ENCODE results near the gene NAPA. TPM values are rescaled to one million over a fixed set of nuclear protein-coding genes. Genes with fewer than 3 reads are reported as not detected.

Gene NAPA
- total RNA-seq, 4 donors from 2014 or later, result 94.8 to 138 (median 114) TPM

- DNase-seq, result no peak
- 89 to 100% methylated on average over 1 to 5 of the region's 5 CpGs for WGBS, 2 donors (ENCODE audit: low coverage in 1 of 2)
Observed at GRCh38 chr19:47503826-47504150, 11.1 kb downstream of the NAPA start.

GRCh38 chr19:47503130-47503825 lies 11.6 kb downstream of the NAPA start:
- 94 to 95% methylated on average over 6 to 13 of the region's 13 CpGs for WGBS, 2 donors (ENCODE audit: low coverage in 1 of 2)
- DNase-seq, result no peak
- Histone ChIP-seq H3K36me3 (peaks cover 0 to 34% (median 17%) of the 10 kb centered on the region in 4 donors), H3K9me3 (no peaks in the 10 kb centered on the region), H3K27me3 (no peaks in the 10 kb centered on the region), H3K4me1 (peaks cover 0 to 15% (median 5%) of the 10 kb centered on the region in 4 donors), H3K27ac (no peak overlapping the region), H3K4me3 (no peak overlapping the region)
- intact Hi-C loops (cut with DNase I; ENCODE audit: low total_unique reads), result no loop called here
- in situ Hi-C loops (cut with MboI; ENCODE audit: low pct_ligation_motif_present in 1 of 4, low pct_unique_long_range_greater_than_20kb in 1 of 4, low sequenced_read_pairs in 3 of 4), result no loop called here
- no peak for TF ChIP-seq EP300 (IDR thresholded peaks at IDR 0.05; ENCODE audit: low read depth)

More at GRCh38 chr19:47503826-47504150, 11.1 kb downstream of the NAPA start:
- no peak overlapping the region for H3K4me3 ChIP-seq
- no peak for TF ChIP-seq POLR2AphosphoS5 (IDR thresholded peaks at IDR 0.05)
- no peak for TF ChIP-seq CTCF (IDR thresholded peaks at IDR 0.05)
- TF ChIP-seq EP300 (IDR thresholded peaks at IDR 0.05; ENCODE audit: low read depth), result no peak
- no peaks in the 10 kb centered on the region for H3K27me3 ChIP-seq
- H3K4me1 ChIP-seq, result peaks cover 0 to 20% (median 5%) of the 10 kb centered on the region in 4 donors
- in situ Hi-C loops (cut with MboI; ENCODE audit: low pct_ligation_motif_present in 1 of 4, low pct_unique_long_range_greater_than_20kb in 1 of 4, low sequenced_read_pairs in 3 of 4) (no loop called here), intact Hi-C loops (cut with DNase I; ENCODE audit: low total_unique reads) (no loop called here)
- H3K9me3 ChIP-seq, result no peaks in the 10 kb centered on the region
- peaks cover 0 to 34% (median 17%) of the 10 kb centered on the region in 4 donors for H3K36me3 ChIP-seq
- H3K27ac ChIP-seq, result no peak overlapping the region

GRCh38 chr19:47499863-47500830 lies 14.7 kb downstream of the NAPA start:
- H3K27me3 ChIP-seq, result no peaks in the 10 kb centered on the region
- no peak for TF ChIP-seq POLR2AphosphoS5 (IDR thresholded peaks at IDR 0.05)
- no peak for TF ChIP-seq EP300 (IDR thresholded peaks at IDR 0.05; ENCODE audit: low read depth)
- TF ChIP-seq POLR2A (IDR thresholded peaks at IDR 0.05), result no peak
- TF ChIP-seq CTCF (IDR thresholded peaks at IDR 0.05), result no peak

GRCh38 chr19:47499371-47499770 lies 15.5 kb downstream of the NAPA start:
- in situ Hi-C loops (cut with MboI; ENCODE audit: low pct_ligation_motif_present in 1 of 4, low pct_unique_long_range_greater_than_20kb in 1 of 4, low sequenced_read_pairs in 3 of 4), result no loop called here
- 93% methylated on average over 7 of the region's 7 CpGs; no CpG with 5 or more reads in 1 of the 2 donors for WGBS, 2 donors (ENCODE audit: low coverage in 1 of 2)
- H3K4me3 ChIP-seq, result no peak overlapping the region
- H3K9me3 ChIP-seq, result no peaks in the 10 kb centered on the region
- no peak for DNase-seq
- intact Hi-C loops (cut with DNase I; ENCODE audit: low total_unique reads), result no loop called here
- H3K4me1 ChIP-seq, result no peaks in the 10 kb centered on the region
- no peak overlapping the region for H3K27ac ChIP-seq
- no peaks in the 10 kb centered on the region for H3K27me3 ChIP-seq
- peaks cover 0 to 34% (median 17%) of the 10 kb centered on the region in 4 donors for H3K36me3 ChIP-seq
- TF ChIP-seq CTCF (IDR thresholded peaks at IDR 0.05) (no peak), POLR2A (IDR thresholded peaks at IDR 0.05) (no peak), POLR2AphosphoS5 (IDR thresholded peaks at IDR 0.05) (no peak)

More at GRCh38 chr19:47499863-47500830, 14.7 kb downstream of the NAPA start:
- intact Hi-C loops (cut with DNase I; ENCODE audit: low total_unique reads) (no loop called here), in situ Hi-C loops (cut with MboI; ENCODE audit: low pct_ligation_motif_present in 1 of 4, low pct_unique_long_range_greater_than_20kb in 1 of 4, low sequenced_read_pairs in 3 of 4) (no loop called here)
- H3K4me3 ChIP-seq, result no peak overlapping the region
- peaks cover 0 to 34% (median 17%) of the 10 kb centered on the region in 4 donors for H3K36me3 ChIP-seq
- WGBS, 2 donors (ENCODE audit: low coverage in 1 of 2), result 69 to 91% methylated on average over 3 to 32 of the region's 32 CpGs
- no peaks in the 10 kb centered on the region for H3K4me1 ChIP-seq
- H3K9me3 ChIP-seq, result no peaks in the 10 kb centered on the region
- no peak for DNase-seq
- H3K27ac ChIP-seq, result no peak overlapping the region
